ENCODE measurements around the gene SEC62.

SEC62 gene

GRCh38 chr3:169966428-169966950, at the start of gene SEC62:
Gene SEC62 (plus strand): TSS chr3:169966807. CDS start chr3:169966823, 16 bp downstream.
- DNase-seq (ENCODE audit: low spot score): peak; percentile 82

- DNase-seq (ENCODE audit: low spot score): no peak
Observed at GRCh38 chr3:169923189-169923588, 43.4 kb upstream of the SEC62 start.

- no peak for DNase-seq (ENCODE audit: low spot score)
Observed at GRCh38 chr3:169923831-169924230, 42.8 kb upstream of the SEC62 start.

GRCh38 chr3:169929830-169930519, 36.6 kb upstream of the SEC62 start:
- no peak for DNase-seq (ENCODE audit: low spot score)

GRCh38 chr3:169930843-169931242, 35.8 kb upstream of the SEC62 start:
- DNase-seq (ENCODE audit: low spot score): no peak

GRCh38 chr3:169931747-169932520, 34.7 kb upstream of the SEC62 start:
- no peak for DNase-seq (ENCODE audit: low spot score)

- DNase-seq (ENCODE audit: low spot score): no peak
Observed at GRCh38 chr3:169939320-169939719, 27.3 kb upstream of the SEC62 start.

GRCh38 chr3:169939751-169940150, 26.9 kb upstream of the SEC62 start:
- DNase-seq (ENCODE audit: low spot score): no peak

- DNase-seq (ENCODE audit: low spot score): no peak
Observed at GRCh38 chr3:169940470-169941181, 26.0 kb upstream of the SEC62 start.

- no peak for DNase-seq (ENCODE audit: low spot score)
Observed at GRCh38 chr3:169945313-169945712, 21.3 kb upstream of the SEC62 start.

GRCh38 chr3:169946336-169946735, 20.3 kb upstream of the SEC62 start:
- DNase-seq (ENCODE audit: low spot score): no peak

- DNase-seq (ENCODE audit: low spot score): no peak
Observed at GRCh38 chr3:169948559-169949448, 17.8 kb upstream of the SEC62 start.

- DNase-seq (ENCODE audit: low spot score): no peak
Observed at GRCh38 chr3:169952045-169952444, 14.6 kb upstream of the SEC62 start.

- DNase-seq (ENCODE audit: low spot score): no peak
Observed at GRCh38 chr3:169953462-169954141, 13.0 kb upstream of the SEC62 start.

GRCh38 chr3:169954142-169954756, 12.4 kb upstream of the SEC62 start:
- no peak for DNase-seq (ENCODE audit: low spot score)

GRCh38 chr3:169955406-169955805, 11.2 kb upstream of the SEC62 start:
- DNase-seq (ENCODE audit: low spot score): no peak

- no peak for DNase-seq (ENCODE audit: low spot score)
Observed at GRCh38 chr3:169964176-169964575, 2.4 kb upstream of the SEC62 start.

- DNase-seq (ENCODE audit: low spot score): no peak
Observed at GRCh38 chr3:169965562-169966427, 812 bp upstream of the SEC62 start.
